WERI-Rb-1 (cell line): ENCODE measurements around the gene LZTFL1.

ENCODE experiments used
- DNase-seq: peaks from one replicate; pipeline ENCODE4 v3.0.0-alpha.2; 2020
- H3K27ac ChIP-seq: fragments of 250-450 bp; sonication (Bioruptor Pico); 2 replicates; pipeline ENCODE4 v1.5.1; 2020; ENCODE audit warnings: mild to moderate bottlenecking, moderate library complexity
- H3K27me3 ChIP-seq: fragments of 250-450 bp; sonication (Bioruptor Pico); 2 replicates; pipeline ENCODE4 v1.5.1; 2021; ENCODE audit warnings: mild to moderate bottlenecking, low read depth, moderate library complexity; ENCODE audit not compliant: insufficient read depth, severe bottlenecking
- H3K36me3 ChIP-seq: fragments of 250-450 bp; sonication (Bioruptor Pico); 2 replicates; pipeline ENCODE4 v1.5.1; 2020; ENCODE audit warnings: mild to moderate bottlenecking, moderate library complexity
- H3K4me3 ChIP-seq: 2 replicates; pipeline ENCODE4 v1.5.1; 2011; ENCODE audit warnings: low read depth, mild to moderate bottlenecking, control low read depth, low read length
- H3K9me3 ChIP-seq: fragments of 250-450 bp; sonication (Bioruptor Pico); 2 replicates; pipeline ENCODE4 v1.5.1; 2021; ENCODE audit warnings: mild to moderate bottlenecking, moderate library complexity; ENCODE audit not compliant: severe bottlenecking
- TF ChIP-seq, protein P1 (sequence below): IDR thresholded peaks from 2 replicates; pipeline ENCODE4 v1.5.1; 2011; ENCODE audit warnings: low read depth, mild to moderate bottlenecking, control low read depth, inconsistent platforms, low read length

Gene LZTFL1

DNA sequence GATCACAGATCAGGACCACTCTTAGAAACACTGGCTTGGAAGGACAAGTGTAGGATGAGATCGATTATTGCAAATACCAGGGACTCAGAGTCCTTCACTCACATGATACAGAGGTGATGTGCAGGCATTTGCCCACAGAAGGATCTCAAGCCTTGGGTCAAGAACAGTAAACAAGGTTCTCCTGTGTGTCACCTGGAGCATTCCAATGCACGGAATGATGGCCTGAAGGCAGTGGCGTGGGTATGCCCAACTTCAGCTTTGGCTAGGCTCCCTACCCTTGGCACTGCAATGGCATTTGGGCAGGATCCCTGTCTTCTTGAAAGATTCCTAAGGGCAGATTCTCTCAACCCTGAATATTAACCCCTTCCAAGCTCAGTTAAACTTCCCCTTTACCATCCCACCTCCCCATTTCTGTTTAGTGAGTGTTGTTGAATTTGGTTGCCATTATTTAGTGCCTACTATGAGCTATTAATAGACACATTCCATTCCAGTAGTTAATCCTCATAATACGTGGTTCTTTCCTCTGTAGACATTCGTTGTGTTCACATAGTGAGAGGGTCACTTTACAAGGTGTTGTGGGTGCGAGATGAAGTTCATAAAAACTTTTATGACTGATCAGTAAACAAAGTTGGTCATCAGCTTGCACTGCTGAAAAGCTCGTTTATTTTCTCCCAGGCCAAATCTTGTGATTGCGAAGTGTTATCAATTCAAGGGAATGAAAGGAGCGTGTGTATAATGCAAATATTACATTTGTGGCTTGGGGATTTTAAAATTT lies 1.1 kb upstream of the LZTFL1 start:
- Histone ChIP-seq H3K9me3 (no peaks in the 10 kb centered on the region), H3K27ac (no peak overlapping the region), H3K27me3 (no peaks in the 10 kb centered on the region), H3K36me3 (no peaks in the 10 kb centered on the region), H3K4me3 (no peak overlapping the region)
- TF ChIP-seq, protein P1, sequence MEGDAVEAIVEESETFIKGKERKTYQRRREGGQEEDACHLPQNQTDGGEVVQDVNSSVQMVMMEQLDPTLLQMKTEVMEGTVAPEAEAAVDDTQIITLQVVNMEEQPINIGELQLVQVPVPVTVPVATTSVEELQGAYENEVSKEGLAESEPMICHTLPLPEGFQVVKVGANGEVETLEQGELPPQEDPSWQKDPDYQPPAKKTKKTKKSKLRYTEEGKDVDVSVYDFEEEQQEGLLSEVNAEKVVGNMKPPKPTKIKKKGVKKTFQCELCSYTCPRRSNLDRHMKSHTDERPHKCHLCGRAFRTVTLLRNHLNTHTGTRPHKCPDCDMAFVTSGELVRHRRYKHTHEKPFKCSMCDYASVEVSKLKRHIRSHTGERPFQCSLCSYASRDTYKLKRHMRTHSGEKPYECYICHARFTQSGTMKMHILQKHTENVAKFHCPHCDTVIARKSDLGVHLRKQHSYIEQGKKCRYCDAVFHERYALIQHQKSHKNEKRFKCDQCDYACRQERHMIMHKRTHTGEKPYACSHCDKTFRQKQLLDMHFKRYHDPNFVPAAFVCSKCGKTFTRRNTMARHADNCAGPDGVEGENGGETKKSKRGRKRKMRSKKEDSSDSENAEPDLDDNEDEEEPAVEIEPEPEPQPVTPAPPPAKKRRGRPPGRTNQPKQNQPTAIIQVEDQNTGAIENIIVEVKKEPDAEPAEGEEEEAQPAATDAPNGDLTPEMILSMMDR = no peak
- no peak for DNase-seq

DNA sequence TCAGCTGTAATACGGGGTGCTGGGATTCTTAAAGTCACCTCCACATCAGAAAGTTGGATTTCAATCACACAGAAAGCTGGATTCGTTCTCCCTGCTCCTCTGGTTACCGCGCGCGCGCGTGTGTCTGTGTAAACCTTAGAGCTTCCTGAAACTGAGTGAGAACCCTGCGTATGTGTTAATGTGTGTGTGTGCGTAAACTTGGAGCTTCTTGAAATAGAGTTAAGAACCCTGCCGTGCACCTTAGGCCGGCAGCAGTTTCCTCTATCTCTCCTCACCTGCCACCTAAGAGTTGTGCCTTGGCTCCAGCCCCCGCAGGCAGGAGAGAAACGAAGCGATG lies 531 bp downstream of the LZTFL1 start:
- no peaks in the 10 kb centered on the region for H3K9me3 ChIP-seq
- peak; percentile 7 for DNase-seq
- TF ChIP-seq, protein P1 = no peak
- no peaks in the 10 kb centered on the region for H3K36me3 ChIP-seq
- no peak overlapping the region for H3K27ac ChIP-seq
- no peaks in the 10 kb centered on the region for H3K27me3 ChIP-seq
- H3K4me3 ChIP-seq = peak overlapping the region; percentile 88

DNA sequence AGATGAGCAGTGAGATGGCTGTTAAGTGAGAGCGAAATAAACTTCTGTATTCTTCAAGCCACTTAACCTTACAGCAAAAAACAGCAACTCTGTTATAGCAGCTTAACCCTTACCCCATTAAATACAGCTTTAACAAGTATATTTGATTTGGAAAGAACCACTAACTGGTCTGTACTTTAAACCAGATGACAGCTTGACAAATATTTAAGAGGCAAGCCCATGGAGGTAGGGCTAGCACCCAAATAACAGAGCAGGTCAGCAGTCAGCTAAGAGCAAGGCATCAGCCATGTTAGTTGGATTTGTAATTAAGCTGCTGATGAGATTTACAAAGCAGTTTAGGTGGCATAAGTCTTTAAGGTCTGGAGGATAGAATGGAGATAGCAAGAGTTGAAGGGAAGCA lies 3.5 kb downstream of the LZTFL1 start:
- TF ChIP-seq, protein P1 = no peak
- Histone ChIP-seq H3K4me3 (no peak overlapping the region), H3K27me3 (no peaks in the 10 kb centered on the region), H3K36me3 (no peaks in the 10 kb centered on the region; the same call in 1 of the 2 replicates), H3K27ac (no peak overlapping the region), H3K9me3 (no peaks in the 10 kb centered on the region)
- no peak for DNase-seq

DNA sequence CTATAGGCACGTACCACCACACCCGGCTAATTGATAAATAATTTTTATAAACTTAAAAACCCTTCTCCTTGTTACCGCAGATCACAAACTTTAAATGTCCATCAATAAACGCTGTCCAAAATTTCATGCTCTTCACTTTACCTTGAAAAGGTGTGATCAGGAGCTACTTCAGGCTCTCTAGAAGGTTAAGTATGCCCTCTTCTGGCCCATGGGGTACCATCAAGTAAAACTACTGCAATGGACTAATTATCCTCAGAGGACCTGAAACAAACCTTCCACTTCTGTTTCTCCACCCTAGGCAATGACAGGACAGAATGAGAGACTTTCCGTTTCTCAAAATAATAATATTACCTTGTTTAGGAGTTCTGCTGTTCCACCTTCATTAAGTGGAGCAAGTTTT lies 9.2 kb downstream of the LZTFL1 start:
- TF ChIP-seq, protein P1 = peak; percentile 36; the same call in 1 of the 2 replicates
- DNase-seq = peak; percentile 9
- no peak overlapping the region for H3K4me3 ChIP-seq
- no peaks in the 10 kb centered on the region for H3K27me3 ChIP-seq
- no peak overlapping the region for H3K27ac ChIP-seq
- H3K36me3 ChIP-seq = peaks cover 12% of the 10 kb centered on the region
- no peaks in the 10 kb centered on the region for H3K9me3 ChIP-seq

DNA sequence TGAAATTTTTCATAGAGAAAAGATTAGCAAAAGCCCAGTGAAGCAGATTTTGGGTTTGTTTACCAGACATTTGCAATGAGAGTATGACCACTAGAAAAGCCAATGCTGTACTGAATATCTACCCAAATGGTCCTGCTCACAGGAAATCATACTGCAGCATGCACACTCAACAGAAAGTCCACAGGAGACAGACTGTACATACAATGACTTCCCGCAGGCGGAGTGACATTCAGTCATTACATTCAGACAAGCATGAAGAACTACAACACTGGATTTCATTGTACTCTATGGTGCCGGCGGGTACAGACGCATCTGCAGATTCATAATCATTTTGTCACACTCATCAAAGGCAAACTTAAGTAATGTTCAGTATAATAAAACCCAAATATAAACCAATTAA lies 11.8 kb downstream of the LZTFL1 start:
- Histone ChIP-seq H3K4me3 (no peak overlapping the region), H3K27me3 (no peaks in the 10 kb centered on the region), H3K36me3 (peaks cover 20% of the 10 kb centered on the region), H3K9me3 (no peaks in the 10 kb centered on the region), H3K27ac (no peak overlapping the region)
- no peak for DNase-seq
- TF ChIP-seq, protein P1 = no peak

DNA sequence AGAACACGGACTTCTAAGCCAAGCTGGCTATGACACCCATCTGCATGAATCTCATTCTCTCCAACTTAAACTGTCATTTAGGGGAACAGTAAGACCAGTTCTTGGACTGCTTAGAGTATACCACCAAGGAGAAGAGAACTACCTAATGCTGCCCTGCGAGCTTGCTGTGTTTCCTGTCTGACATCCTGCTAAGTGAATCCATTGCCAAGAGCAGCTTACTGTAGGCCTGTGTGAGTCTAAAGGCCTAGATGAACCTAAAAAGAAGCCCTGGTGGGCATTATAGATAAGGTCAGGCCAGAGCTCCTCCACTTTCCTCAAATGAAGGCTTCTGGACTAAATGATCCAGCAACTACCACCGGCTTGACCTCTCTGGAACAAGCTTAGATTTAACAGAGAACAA lies 15.0 kb downstream of the LZTFL1 start:
- H3K27me3 ChIP-seq = no peaks in the 10 kb centered on the region
- H3K9me3 ChIP-seq = no peaks in the 10 kb centered on the region
- no peak overlapping the region for H3K4me3 ChIP-seq
- DNase-seq = no peak
- peaks cover 17% of the 10 kb centered on the region for H3K36me3 ChIP-seq
- H3K27ac ChIP-seq = no peak overlapping the region
- TF ChIP-seq, protein P1 = no peak
